Stimulated activated CD4-positive, alpha-beta T cell treated with anti-CD3 and anti-CD28 coated beads, Interleukin-2, amount 100 ng/mL, for 48 hours (primary cell): Measurements from ENCODE around the gene PDCD4.

Experiments used
- DNase-seq, 2 donors: peaks; one replicate each; pipeline ENCODE4 v3.0.0-alpha.2; 2020

The PDCD4 gene

GRCh38 chr10:110843031-110843430 is 28.7 kb upstream of the PDCD4 start:
- DNase-seq = no peak

- no peak for DNase-seq
These were observed 27.7 kb upstream of the PDCD4 start for GRCh38 chr10:110843796-110844616.

- DNase-seq = no peak
These were observed 27.2 kb upstream of the PDCD4 start for GRCh38 chr10:110844617-110844881.

- DNase-seq = no peak
These were observed 26.5 kb upstream of the PDCD4 start for GRCh38 chr10:110845192-110845755.

- DNase-seq = no peak
These were observed 25.7 kb upstream of the PDCD4 start for GRCh38 chr10:110845756-110846620.

- DNase-seq = no peak
These were observed 24.4 kb upstream of the PDCD4 start for GRCh38 chr10:110847374-110847773.

- DNase-seq = no peak
These were observed 23.6 kb upstream of the PDCD4 start for GRCh38 chr10:110848106-110848505.

GRCh38 chr10:110850099-110850498 is 21.6 kb upstream of the PDCD4 start:
- no peak for DNase-seq

- no peak for DNase-seq
These were observed 20.6 kb upstream of the PDCD4 start for GRCh38 chr10:110851020-110851612.

- no peak for DNase-seq
These were observed 19.4 kb upstream of the PDCD4 start for GRCh38 chr10:110852255-110852896.

- DNase-seq = no peak
These were observed 18.8 kb upstream of the PDCD4 start for GRCh38 chr10:110852947-110853346.

- no peak for DNase-seq
These were observed 17.7 kb upstream of the PDCD4 start for GRCh38 chr10:110853921-110854605.

GRCh38 chr10:110857265-110858171 is 14.2 kb upstream of the PDCD4 start:
- DNase-seq = no peak

GRCh38 chr10:110858297-110858934 is 13.3 kb upstream of the PDCD4 start:
- no peak for DNase-seq

GRCh38 chr10:110859206-110859972 is 12.3 kb upstream of the PDCD4 start:
- DNase-seq = no peak

- no peak for DNase-seq
These were observed 11.8 kb upstream of the PDCD4 start for GRCh38 chr10:110859973-110860376.

- DNase-seq = no peak
These were observed 11.0 kb upstream of the PDCD4 start for GRCh38 chr10:110860576-110861241.

GRCh38 chr10:110861476-110861875 is 10.3 kb upstream of the PDCD4 start:
- no peak for DNase-seq

GRCh38 chr10:110861930-110862649 is 9.6 kb upstream of the PDCD4 start:
- no peak for DNase-seq
